ENCODE results near the gene GALNT2.

GALNT2 gene

DNA sequence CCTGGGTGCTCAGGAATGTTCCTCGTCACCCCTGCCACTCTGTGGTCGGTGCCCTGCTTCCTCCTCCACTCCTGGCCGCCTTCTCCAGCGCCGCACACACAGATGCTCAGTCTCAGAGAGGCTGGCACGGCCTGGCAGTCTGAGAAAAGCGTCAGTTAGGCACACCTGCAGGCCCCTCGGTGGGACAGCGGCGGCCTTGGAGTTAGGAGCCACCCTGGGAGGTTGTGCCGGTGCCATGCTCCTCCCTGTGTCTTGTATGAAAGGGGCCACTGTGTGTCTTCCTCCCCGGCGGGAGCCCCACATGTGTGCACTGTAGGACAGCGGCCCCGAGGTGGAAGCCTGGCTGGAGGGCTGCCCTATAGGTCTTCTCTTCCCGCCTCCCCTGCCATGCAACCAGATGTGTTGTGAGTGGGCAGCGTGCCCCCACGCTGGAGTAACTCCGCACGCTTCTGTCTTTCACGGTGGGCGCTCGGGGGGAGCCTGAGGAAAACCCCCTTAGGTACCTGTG is 213.9 kb downstream of the GALNT2 start:
- no peak for DNase-seq

DNA sequence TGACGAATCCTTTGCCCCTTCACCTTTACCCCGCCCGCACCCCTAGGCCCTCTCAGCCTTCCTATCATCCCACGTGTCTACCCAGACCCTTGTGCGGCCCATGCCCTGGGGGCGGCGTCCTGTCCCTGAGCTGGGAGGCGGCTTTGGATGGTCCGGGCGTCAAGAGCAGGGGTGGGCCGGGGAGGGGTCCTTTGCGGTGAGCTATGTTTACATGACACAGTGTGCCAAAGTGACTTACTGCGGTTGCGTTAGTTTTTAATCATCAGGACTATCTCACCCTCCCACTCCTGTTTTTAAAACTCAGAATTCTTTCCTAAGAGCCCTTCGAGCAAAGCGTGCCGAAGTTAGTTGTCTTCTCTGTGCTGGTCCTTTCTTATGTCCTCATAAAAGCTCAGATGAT is 214.5 kb downstream of the GALNT2 start:
- no peak for DNase-seq

GRCh38 chr1:230282157-230282556 is 215.1 kb downstream of the GALNT2 start:
- no peak for DNase-seq

GRCh38 chr1:230283678-230284077 is 216.6 kb downstream of the GALNT2 start:
- DNase-seq = no peak

DNA sequence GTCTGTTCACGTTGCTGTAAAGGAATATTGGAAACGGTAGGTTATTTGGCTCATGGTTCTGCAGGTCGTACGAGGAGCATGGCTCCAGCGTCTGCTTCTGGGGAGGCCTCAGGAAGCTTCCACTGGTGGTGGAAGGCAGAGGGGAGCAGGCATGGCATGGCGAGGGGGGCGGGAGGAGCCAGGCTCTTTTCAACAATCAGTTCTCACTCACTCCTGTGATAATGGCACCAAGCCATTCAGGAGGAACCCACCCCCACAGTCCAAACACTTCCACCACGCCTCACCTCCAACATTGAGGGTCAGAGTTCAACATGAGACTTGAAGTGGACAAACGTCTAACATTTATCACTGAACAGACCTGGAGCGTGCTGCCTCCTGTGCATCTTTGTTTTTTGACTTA is 217.9 kb downstream of the GALNT2 start:
- DNase-seq = no peak

DNA sequence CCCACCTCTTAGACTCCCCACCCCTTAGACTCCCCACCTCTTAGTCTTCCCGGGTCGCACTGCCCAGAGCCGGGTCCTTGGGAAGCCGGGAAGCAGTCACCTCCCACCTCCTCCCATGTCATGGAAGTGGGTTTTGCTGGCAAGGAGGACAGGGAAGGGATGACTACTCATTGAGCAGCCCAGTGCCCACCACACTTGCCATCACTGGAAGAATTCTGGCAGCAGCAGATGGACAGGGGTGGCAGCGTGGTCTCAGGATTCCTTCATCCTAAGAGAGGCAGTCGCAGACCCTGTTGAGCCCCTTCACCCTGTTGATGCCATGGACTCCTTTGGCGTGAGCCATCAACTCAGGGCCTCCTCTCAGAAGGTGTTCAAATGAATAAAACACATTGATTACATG is 218.3 kb downstream of the GALNT2 start:
- DNase-seq = no peak

DNA sequence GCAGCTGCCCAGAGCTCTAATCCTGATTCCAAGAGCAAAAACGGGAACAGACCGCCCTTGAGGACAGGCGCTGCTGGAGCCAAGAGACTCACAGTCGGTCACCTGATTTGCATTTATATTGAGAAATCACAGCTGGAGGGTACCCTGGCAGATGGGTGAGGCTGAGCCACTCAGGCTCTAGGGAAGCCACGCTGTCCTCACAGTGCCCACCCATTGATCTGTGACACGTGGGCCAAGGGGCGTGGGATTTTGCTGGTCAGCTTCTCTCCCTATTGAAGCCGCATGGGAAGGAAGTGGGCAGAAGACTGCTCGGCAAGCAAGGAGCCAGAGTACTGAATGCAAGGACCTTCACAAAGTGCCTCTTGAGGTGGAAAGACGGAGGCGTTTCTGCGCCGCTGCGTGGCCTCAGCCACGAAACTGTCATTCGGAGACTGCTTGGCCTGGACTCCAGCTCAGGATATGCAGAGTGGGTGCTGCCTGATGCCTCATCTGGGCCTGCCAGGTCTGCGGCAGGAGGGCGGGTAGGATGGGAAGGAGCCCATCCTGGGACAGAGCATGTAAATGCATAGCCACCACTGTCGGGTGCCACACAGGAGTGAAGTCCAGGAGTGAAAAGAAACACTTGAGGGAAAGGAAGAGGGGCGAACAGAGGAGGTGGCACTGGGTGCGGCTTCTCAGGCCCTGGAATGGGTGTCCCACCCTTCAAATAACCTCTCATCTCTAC is 219.3 kb downstream of the GALNT2 start:
- DNase-seq = no peak

GRCh38 chr1:230286890-230287269 is 219.8 kb downstream of the GALNT2 start:
- no peak for DNase-seq

DNA sequence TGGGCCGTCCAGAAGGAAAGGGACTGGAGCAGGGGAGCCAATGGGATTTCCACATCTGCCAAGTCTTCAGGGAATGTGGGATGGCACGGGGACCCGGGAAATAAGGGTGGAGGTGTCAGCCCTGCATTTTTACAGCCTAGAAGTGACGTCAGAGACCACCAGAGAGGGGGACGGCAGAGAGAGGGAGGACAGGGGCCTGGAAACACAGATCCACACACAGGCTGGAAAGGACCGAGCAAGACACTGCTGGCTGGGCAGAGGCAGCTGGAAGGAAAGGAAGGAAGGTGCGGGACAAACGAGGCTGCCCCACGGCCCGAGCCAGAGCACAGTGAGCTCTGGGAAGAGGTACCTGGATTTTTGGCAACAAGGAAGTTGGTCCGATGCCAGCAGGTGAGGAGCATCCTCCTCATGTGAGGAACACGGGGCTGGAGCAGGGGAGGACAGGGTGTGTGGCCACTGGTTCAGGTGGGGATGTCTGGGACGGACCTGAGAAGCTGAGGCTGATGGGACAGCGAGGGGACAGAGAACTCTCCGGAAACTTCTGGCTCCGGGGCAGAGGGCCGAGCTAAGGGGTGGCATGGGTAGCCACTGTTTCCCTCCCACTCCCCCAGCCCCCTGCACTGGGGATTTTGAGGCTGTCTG is 220.8 kb downstream of the GALNT2 start:
- DNase-seq = no peak

GRCh38 chr1:230288641-230289349 is 221.8 kb downstream of the GALNT2 start:
- peak; percentile 17 for DNase-seq

- no peak for DNase-seq
Measured at GRCh38 chr1:230289350-230289644, 222.3 kb downstream of the GALNT2 start.

DNA sequence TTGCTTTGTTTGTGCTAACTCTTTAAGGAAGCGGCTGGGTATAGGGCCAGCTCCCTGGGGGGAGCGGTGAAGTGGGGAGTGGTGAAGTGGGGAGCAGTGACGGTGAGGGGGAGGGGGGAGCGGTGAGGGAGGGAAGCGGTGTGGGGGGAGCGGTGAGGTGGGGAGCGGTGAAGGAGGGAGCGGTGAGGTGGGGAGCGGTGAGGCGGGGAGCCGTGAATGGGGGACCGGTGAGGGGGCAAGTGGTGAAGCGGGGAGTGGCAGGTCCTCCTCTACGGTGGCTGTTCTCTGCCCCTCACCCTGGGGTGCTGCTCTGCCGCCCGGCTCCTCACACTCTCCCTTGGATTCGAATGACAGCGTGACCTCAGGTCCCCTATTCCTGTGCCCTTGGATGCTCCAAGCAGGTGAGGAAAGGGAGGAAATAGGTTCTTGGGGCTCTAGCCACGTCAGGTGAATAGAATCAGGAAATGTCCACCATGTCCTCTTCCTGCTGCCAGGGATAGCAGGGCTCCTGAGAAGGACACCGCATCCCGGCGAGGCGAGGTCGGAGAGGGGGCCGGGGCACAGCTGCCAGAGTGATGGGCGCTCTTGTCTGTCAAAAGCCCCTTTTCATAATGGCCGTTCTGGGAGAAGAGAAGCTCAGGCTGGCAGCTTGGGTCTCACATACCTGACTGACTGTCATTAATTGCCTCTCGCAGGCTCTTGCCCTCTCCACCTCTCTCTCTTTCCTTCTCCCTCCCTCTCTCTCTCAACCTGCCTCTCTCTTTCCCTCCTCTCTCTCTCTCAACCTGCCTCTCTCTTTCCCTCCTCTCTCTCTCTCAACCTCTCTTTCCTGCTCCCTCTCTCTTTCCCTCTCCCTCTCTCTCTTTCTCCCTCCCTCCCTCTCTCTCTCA is 224.9 kb downstream of the GALNT2 start:
- DNase-seq = no peak

- no peak for DNase-seq
Measured at GRCh38 chr1:230292689-230293389, 225.8 kb downstream of the GALNT2 start.

GRCh38 chr1:230293390-230293700 is 226.3 kb downstream of the GALNT2 start:
- DNase-seq = no peak

GRCh38 chr1:230295367-230295766 is 228.3 kb downstream of the GALNT2 start:
- no peak for DNase-seq

DNA sequence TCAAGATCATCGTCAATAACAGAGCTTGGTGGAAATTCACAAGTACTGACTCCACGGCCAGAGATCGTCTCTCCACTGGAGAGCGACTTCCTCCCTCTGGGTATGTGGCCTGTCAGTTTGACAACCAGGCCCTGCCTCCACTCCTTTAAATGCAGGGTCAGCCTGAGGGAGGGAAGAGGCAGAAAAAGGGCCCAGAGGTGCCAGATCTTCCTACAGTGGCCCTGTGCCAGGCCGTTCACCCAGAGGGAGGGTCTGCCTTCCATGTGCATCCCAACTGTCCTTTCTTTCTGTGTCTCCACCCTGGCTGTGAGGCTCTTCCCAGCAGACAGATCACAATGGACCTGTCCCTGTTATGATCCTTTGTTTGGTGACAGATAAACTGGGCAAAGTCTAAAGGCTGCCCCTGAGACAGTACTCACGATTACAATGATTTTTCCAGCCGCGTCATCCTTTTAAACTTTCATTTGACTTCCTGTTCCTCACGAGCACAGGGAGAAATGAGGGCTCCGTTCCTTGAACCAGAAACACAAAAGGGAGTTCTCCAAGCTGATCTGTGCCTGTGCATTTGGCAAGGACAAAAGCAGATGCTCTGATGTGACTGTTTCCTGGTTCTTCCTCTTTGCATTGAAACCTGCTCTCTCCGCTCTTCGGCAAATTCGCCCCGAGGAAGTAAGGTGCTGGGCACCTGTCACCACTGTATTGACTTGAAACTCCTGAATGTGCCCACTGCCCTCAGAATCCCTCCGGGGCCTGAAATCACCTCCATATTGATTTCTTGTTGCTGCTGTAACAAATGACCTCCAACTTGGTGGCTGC is 232.4 kb downstream of the GALNT2 start:
- no peak for DNase-seq

- DNase-seq = no peak
Measured at GRCh38 chr1:230300322-230301301, 233.6 kb downstream of the GALNT2 start.

- DNase-seq = no peak
Measured at GRCh38 chr1:230301322-230301721, 234.3 kb downstream of the GALNT2 start.

DNA sequence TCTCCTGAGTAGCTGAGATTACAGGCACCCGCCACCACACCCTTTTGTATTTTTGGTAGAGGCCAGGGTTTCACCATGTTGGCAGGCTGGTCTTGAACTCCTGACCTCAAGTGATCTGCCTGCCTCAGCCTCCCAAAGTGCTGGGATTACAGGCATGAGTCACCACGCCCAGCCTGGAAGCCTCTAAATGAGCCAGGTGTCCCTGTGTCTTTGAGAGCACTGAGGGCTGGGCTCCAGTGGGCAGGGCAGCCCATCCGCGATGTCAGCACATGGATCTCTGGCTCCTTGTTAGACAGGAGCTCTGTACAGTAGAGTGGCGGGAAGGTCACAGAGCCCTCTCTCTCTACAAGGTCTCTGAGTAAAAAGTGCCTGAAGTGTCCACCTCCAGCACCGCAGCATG is 234.8 kb downstream of the GALNT2 start:
- DNase-seq = no peak

DNA sequence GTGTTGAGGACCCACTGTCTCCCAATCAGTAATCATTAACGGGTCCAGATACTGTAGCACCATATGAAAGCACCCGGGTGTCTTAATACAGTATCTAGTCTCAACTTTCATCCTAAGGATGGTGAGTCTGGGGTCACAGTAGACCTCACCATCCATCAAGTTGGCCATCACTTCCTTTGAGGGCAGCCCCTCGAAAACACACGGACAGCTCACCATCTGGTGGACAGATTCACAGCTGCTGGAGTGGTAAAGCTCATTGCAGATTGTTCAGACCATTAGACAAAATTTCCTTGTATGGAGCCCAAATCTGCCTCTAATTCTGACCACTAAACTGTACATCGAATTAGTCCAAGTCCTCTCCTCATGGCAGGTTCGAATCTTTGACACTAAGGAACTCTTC is 236.0 kb downstream of the GALNT2 start:
- DNase-seq = no peak

Data from fibroblast of skin of back (primary cell).